NCI-H510A treated with DMSO at 0.1 percent for 48 hours (cell line): ENCODE measurements around the gene HPS1.

Experiments
- DNase-seq: peaks from one replicate; lab custom pipeline; 2025; lab: John Stamatoyannopoulos, UW

HPS1 gene

GRCh38 chr10:98446661-98447221 lies at the start of gene HPS1:
Gene HPS1, minus strand, starts transcription at chr10:98446935. Its CDS starts 3,695 bp downstream, at chr10:98443240.
- DNase-seq = peak; percentile 74

- DNase-seq = no peak
Observed at GRCh38 chr10:98492763-98493162, 46.0 kb upstream of the HPS1 start.

- no peak for DNase-seq
Observed at GRCh38 chr10:98489561-98490481, 43.1 kb upstream of the HPS1 start.

- no peak for DNase-seq
Observed at GRCh38 chr10:98488669-98489430, 42.1 kb upstream of the HPS1 start.

GRCh38 chr10:98487649-98488048 lies 40.9 kb upstream of the HPS1 start:
- DNase-seq = no peak

- DNase-seq = no peak
Observed at GRCh38 chr10:98486421-98486820, 39.7 kb upstream of the HPS1 start.

GRCh38 chr10:98485959-98486358 lies 39.2 kb upstream of the HPS1 start:
- DNase-seq = no peak

GRCh38 chr10:98483658-98484057 lies 36.9 kb upstream of the HPS1 start:
- DNase-seq = no peak

- DNase-seq = no peak
Observed at GRCh38 chr10:98482096-98482495, 35.4 kb upstream of the HPS1 start.

- no peak for DNase-seq
Observed at GRCh38 chr10:98481404-98481945, 34.7 kb upstream of the HPS1 start.

GRCh38 chr10:98478430-98479222 lies 31.9 kb upstream of the HPS1 start:
- DNase-seq = no peak

- no peak for DNase-seq
Observed at GRCh38 chr10:98477861-98478260, 31.1 kb upstream of the HPS1 start.

- no peak for DNase-seq
Observed at GRCh38 chr10:98474628-98475027, 27.9 kb upstream of the HPS1 start.

- DNase-seq = no peak
Observed at GRCh38 chr10:98472196-98472595, 25.5 kb upstream of the HPS1 start.

- no peak for DNase-seq
Observed at GRCh38 chr10:98470850-98471249, 24.1 kb upstream of the HPS1 start.

- DNase-seq = no peak
Observed at GRCh38 chr10:98469001-98469931, 22.5 kb upstream of the HPS1 start.

GRCh38 chr10:98467506-98468318 lies 21.0 kb upstream of the HPS1 start:
- peak; percentile 92 for DNase-seq

GRCh38 chr10:98466861-98467505 lies 20.2 kb upstream of the HPS1 start:
- DNase-seq = no peak

- DNase-seq = no peak
Observed at GRCh38 chr10:98465866-98466265, 19.1 kb upstream of the HPS1 start.
